GM19239 (cell line): ENCODE measurements around the gene CRB3.

ENCODE experiments used
- DNase-seq: peaks from one replicate; pipeline ENCODE4 v3.0.0; 2011; ENCODE audit warnings: low spot score; ENCODE audit not compliant: insufficient read length
- FAIRE-seq: peaks from 2 replicates; lab custom pipeline; 2011; peaks lifted over from hg19 to GRCh38; lab: Jason Lieb, UNC

Gene CRB3

GRCh38 chr19:6465006-6465405 is 935 bp downstream of the CRB3 start:
- FAIRE-seq (no peak), DNase-seq (no peak)

DNA sequence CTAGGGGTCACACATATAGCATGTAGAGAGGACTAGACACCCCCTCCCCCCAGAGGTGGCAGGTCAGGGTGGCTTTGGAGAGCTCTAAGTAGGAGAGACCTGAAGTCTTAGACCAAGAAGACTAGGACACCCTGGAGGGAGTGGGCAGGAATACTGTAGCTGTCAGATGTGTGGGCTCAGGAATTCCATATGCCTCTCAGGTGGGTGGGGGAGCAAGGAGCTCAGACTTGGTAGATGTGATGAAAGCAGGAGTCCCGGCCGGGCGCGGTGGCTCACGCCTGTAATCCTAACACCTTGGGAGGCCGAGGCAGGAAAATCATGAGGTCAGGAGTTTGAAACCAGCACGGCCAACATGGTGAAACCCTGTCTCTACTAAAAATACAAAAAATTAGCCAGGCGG is 1.6 kb downstream of the CRB3 start:
- no peak for FAIRE-seq
- no peak for DNase-seq

- FAIRE-seq: no peak
- DNase-seq: no peak
Observed at GRCh38 chr19:6466526-6467248, 2.6 kb downstream of the CRB3 start.

DNA sequence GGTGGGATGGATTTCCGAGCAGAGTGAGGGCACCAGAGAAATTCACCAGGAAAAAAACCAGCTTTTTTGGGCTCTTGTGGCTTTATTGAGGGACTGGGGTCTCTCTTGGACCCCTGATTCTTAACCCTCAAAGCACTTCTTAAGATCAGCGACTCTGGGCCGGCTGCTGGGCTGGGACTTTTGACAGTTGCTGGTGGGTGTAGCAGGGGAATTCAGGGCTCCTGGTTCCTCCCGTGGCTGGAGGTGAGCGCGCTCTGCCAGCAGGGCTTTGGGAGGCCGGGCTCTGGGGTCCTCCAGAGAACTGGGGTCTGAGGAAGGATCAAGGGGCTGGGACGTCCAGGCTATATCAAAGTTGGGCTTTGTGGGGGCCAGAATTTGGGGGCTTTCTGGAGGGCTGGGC is 3.3 kb downstream of the CRB3 start:
- FAIRE-seq (no peak), DNase-seq (no peak)

DNA sequence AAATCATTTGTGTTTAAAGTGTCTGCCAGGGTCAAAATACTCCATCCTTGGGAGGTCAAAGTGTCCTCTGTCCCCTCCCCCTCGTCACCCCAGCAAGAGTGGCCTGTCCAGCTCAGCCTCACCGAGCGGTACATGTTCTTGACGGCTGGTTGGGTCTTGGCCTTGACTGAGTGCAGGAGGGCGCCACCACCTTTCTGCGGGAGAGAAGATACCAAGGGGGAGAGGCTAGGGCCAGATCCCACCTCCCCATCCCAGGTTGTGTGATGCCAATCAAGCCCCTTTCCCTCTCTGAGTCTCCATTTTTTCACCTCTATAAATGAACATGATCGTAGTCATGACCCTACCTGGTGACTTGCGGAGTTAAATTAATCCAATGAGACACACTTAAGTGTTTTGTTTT is 6.1 kb downstream of the CRB3 start:
- no peak for DNase-seq
- no peak for FAIRE-seq

GRCh38 chr19:6471076-6471475 is 7.0 kb downstream of the CRB3 start:
- DNase-seq: no peak
- no peak for FAIRE-seq

DNA sequence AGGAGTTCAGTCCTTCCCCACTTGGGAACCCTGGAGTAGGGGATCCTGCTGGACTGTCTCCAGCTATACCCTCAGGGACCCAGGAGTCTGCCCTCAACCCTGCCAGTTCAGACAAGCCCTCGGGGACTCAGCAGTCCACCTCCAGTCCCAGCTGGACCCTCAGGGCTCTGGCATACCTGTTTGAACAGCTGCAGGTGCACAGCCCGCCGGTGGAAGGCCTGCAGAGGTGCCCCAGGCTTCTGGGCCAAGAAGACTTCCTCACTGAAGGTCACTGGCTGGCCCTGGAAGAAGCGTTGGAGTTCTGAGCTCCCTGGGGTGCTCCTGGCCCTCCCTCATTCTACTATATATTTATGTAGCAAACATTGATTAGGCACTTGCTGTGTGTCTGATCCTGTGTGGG is 8.6 kb downstream of the CRB3 start:
- no peak for FAIRE-seq
- no peak for DNase-seq

- DNase-seq (no peak), FAIRE-seq (no peak)
Observed at GRCh38 chr19:6473647-6474046, 9.6 kb downstream of the CRB3 start.

- FAIRE-seq: no peak
- DNase-seq: no peak
Observed at GRCh38 chr19:6475321-6476108, 11.4 kb downstream of the CRB3 start.

GRCh38 chr19:6476155-6476895 is 12.3 kb downstream of the CRB3 start:
- FAIRE-seq: peak; percentile 60
- DNase-seq: no peak

DNA sequence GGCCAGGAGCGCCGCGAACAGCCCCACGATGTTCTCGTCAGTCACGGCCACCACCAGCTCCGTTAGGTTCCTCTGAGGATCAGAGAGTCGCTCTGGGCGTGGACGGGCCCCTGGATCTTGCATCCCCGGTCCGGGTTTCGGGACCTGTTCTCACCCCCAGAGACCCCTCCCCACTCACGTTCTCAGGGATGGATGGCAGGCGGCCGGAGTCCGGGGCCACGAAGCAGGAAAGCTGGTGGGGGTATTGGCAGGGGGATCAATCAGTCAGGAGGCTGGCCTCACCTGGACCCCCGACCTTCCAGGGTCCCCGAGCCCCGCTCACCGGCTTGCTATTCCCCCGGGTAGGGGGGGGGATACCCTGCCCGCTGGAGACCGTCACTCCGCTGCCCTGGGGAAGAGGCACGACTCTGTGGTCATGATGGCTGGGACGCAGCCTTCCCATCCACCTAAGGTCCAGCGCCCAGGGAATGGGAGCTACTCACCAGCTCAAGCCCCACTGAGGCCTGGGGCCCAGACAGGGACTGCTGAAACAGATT is 12.9 kb downstream of the CRB3 start:
- DNase-seq (no peak), FAIRE-seq (no peak)

GRCh38 chr19:6478815-6479214 is 14.7 kb downstream of the CRB3 start:
- no peak for DNase-seq
- FAIRE-seq: no peak

GRCh38 chr19:6479836-6480398 is 15.8 kb downstream of the CRB3 start:
- DNase-seq (no peak), FAIRE-seq (no peak)

DNA sequence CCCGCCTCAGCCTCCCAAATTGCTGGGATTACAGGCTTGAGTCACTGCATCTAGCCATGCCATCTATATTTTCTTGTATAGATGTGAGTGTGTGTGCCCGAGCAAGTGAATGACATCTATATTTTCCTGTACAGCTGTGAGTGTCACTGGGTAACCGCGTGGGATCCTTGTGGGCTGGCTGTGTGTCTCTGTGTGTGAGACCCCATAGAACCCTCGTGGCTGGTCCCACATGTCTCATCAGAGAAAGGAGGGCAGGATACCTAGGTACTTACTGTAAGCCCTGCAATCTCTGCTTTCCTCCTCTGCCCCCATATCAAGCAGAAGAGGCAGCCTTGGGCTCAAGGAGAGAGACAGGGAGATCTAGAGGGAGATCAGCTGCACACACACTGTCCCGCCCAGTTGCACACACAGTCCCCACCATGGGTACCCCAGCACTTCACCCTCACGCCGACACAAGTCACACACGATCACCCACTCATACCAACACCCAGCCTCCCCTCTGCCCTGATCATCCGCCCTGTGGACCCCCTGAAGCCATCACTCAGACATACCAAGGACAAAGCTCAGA is 16.9 kb downstream of the CRB3 start:
- FAIRE-seq (no peak), DNase-seq (no peak)

- FAIRE-seq (peak; percentile 95), DNase-seq (no peak)
Observed at GRCh38 chr19:6481541-6482342, 17.7 kb downstream of the CRB3 start, which contains the start of gene DENND1C. Gene DENND1C (minus strand): TSS chr19:6481787. CDS start chr19:6481695, 92 bp downstream.

GRCh38 chr19:6482343-6482686 is 18.2 kb downstream of the CRB3 start:
- no peak for DNase-seq
- no peak for FAIRE-seq

- no peak for FAIRE-seq
- no peak for DNase-seq
Observed at GRCh38 chr19:6483235-6483634, 19.2 kb downstream of the CRB3 start.

DNA sequence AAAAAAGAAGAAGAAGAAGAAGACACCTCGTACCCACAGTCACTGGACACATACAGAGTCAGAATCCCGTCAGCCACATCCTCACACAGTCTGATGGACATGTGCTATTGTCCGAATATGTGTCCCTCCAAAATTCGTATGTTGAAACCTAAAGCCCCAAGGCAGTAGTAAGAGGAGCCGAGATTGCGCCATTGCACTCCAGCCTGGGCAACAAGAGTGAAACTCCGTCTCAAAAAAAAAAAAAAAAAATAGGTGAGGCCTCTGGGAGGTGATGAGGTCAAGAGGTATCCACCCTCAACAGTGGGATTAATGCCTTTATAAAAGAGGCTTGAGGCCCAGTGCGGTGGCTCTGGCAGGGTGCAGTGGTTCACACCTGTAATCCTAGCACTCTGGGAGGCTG is 20.2 kb downstream of the CRB3 start:
- no peak for FAIRE-seq
- no peak for DNase-seq

GRCh38 chr19:6484831-6485230 is 20.8 kb downstream of the CRB3 start:
- no peak for FAIRE-seq
- DNase-seq: no peak
